Endothelial cell (in vitro differentiated cells): ENCODE data around the gene PREPL. TPM values are rescaled to one million over a fixed set of nuclear protein-coding genes. Genes with fewer than 3 reads are reported as not detected.

ENCODE experiments used
- DNase-seq: peaks from one replicate; pipeline ENCODE4 v3.0.0; 2021; ENCODE audit warnings: low spot score
- H3K27ac Mint-ChIP-seq: one replicate; pipeline ENCODE4 v1.8.0; 2021; ENCODE audit warnings: mixed read lengths, inconsistent platforms; ENCODE audit not compliant: unreplicated experiment
- H3K27me3 Mint-ChIP-seq: one replicate; pipeline ENCODE4 v1.8.0; 2021; ENCODE audit warnings: mild to moderate bottlenecking, moderate library complexity, mixed read lengths, inconsistent platforms; ENCODE audit not compliant: unreplicated experiment
- H3K36me3 Mint-ChIP-seq: one replicate; pipeline ENCODE4 v1.8.0; 2021; ENCODE audit warnings: mild to moderate bottlenecking, low read depth, mixed read lengths, inconsistent platforms; ENCODE audit not compliant: unreplicated experiment
- H3K4me1 Mint-ChIP-seq: one replicate; pipeline ENCODE4 v1.8.0; 2021; ENCODE audit warnings: mild to moderate bottlenecking, mixed read lengths, inconsistent platforms; ENCODE audit not compliant: unreplicated experiment
- H3K4me3 Mint-ChIP-seq: one replicate; pipeline ENCODE4 v1.8.0; 2021; ENCODE audit warnings: mild to moderate bottlenecking, mixed read lengths, inconsistent platforms; ENCODE audit not compliant: unreplicated experiment
- H3K9me3 Mint-ChIP-seq: one replicate; pipeline ENCODE4 v1.8.0; 2021; ENCODE audit warnings: mixed read lengths, inconsistent platforms; ENCODE audit not compliant: unreplicated experiment
- total RNA-seq: library from RNA; stranded (reverse); fragmentation: NEBNext Ultra II Directional; extraction: Animal tissue kit (Norgen Biotek cat#: 25700); gene quantifications from one replicate; pipeline ENCODE4 v1.2.1, GENCODE V29; 2021; ENCODE audit not compliant: unreplicated experiment
- TF ChIP-seq, protein P1 (sequence below): fragments of 200-600 bp; sonication (generic); IDR thresholded peaks from one replicate; pipeline ENCODE4 v1.5.0; 2021; ENCODE audit warnings: antibody characterized with exemption; ENCODE audit not compliant: unreplicated experiment

PREPL gene
- total RNA-seq, 1 donor from 2014 or later = 16.3 TPM

- H3K4me3 Mint-ChIP-seq = no peak overlapping the region
- no peaks in the 10 kb centered on the region for H3K4me1 Mint-ChIP-seq
- H3K27ac Mint-ChIP-seq = no peak overlapping the region
- H3K36me3 Mint-ChIP-seq = no peaks in the 10 kb centered on the region
- TF ChIP-seq, protein P1, sequence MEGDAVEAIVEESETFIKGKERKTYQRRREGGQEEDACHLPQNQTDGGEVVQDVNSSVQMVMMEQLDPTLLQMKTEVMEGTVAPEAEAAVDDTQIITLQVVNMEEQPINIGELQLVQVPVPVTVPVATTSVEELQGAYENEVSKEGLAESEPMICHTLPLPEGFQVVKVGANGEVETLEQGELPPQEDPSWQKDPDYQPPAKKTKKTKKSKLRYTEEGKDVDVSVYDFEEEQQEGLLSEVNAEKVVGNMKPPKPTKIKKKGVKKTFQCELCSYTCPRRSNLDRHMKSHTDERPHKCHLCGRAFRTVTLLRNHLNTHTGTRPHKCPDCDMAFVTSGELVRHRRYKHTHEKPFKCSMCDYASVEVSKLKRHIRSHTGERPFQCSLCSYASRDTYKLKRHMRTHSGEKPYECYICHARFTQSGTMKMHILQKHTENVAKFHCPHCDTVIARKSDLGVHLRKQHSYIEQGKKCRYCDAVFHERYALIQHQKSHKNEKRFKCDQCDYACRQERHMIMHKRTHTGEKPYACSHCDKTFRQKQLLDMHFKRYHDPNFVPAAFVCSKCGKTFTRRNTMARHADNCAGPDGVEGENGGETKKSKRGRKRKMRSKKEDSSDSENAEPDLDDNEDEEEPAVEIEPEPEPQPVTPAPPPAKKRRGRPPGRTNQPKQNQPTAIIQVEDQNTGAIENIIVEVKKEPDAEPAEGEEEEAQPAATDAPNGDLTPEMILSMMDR = no peak
- peak; percentile 38 for DNase-seq
- H3K9me3 Mint-ChIP-seq = no peaks in the 10 kb centered on the region
- H3K27me3 Mint-ChIP-seq = no peaks in the 10 kb centered on the region
These were observed 69.7 kb downstream of the PREPL start for GRCh38 chr2:44291281-44292248.

GRCh38 chr2:44290261-44290660 is 71.0 kb downstream of the PREPL start:
- no peak for DNase-seq
- Mint-ChIP-seq H3K4me3 (no peak overlapping the region), H3K27ac (no peak overlapping the region), H3K27me3 (no peaks in the 10 kb centered on the region), H3K36me3 (no peaks in the 10 kb centered on the region), H3K9me3 (no peaks in the 10 kb centered on the region), H3K4me1 (no peaks in the 10 kb centered on the region)
- TF ChIP-seq, protein P1 = no peak

- Mint-ChIP-seq H3K9me3 (no peaks in the 10 kb centered on the region), H3K4me3 (no peak overlapping the region), H3K36me3 (no peaks in the 10 kb centered on the region), H3K27me3 (no peaks in the 10 kb centered on the region), H3K4me1 (no peaks in the 10 kb centered on the region), H3K27ac (no peak overlapping the region)
- TF ChIP-seq, protein P1 = no peak
- DNase-seq = no peak
These were observed 74.2 kb downstream of the PREPL start for GRCh38 chr2:44286884-44287638.

DNA sequence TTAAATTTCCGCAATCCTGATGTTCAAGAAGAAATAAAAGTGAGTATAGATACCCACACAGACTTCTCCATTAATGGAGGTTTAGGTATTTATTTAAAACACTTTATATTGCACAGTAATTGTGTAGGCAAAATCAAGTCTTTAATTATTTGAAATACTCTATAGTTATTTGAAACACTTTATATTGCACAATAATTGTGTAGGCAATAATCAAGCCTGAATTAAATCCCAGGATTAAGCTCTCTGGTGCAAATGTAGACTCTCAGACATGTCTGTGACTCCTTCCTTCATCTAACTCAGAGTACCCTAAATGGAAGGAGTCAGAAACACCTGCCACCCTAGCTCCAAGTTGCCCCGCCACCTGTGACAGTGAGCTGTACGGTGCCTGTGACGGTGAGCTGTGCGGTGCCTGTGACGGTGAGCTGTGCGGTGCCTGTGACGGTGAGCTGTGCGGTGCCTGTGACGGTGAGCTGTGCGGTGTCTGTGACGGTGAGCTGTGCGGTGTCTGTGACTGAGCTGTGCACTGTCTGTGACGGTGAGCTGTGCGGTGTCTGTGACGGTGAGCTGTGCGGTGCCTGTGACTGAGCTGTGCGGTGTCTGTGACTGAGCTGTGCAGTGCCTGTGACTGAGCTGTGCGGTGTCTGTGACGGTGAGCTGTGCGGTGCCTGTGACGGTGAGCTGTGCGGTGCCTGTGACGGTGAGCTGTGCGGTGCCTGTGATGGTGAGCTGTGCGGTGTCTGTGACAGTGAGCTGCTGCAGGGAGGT is 75.0 kb downstream of the PREPL start:
- TF ChIP-seq, protein P1 = no peak
- Mint-ChIP-seq H3K4me1 (no peaks in the 10 kb centered on the region), H3K9me3 (no peaks in the 10 kb centered on the region), H3K27ac (no peak overlapping the region), H3K4me3 (no peak overlapping the region), H3K36me3 (no peaks in the 10 kb centered on the region), H3K27me3 (no peaks in the 10 kb centered on the region)
- no peak for DNase-seq
